Transverse colon (tissue), 4 donors: ENCODE measurements around the gene TAS1R3.

Source experiments
- CTCF ChIP-seq, 5 experiments: fragments of 200-600 bp in 3 of 5; fragments of 450-650 bp in 2 of 5; sonication (generic) in 3 of 5; IDR thresholded peaks; 1 replicate in 2 of 5; 2 replicates in 3 of 5; pipeline ENCODE4 v1.5.1; 2016 to 2017; ENCODE audit warnings: antibody characterized with exemption in 5 of 5, inconsistent platforms in 3 of 5, mild to moderate bottlenecking in 2 of 5, moderate library complexity in 1 of 5
- EP300 ChIP-seq: sonication (generic); formaldehyde crosslinking; IDR thresholded peaks from one replicate; pipeline ENCODE4 v1.6.1; 2017; ENCODE audit warnings: antibody characterized with exemption, low read depth
- POLR2AphosphoS5 ChIP-seq, 3 donors: sonication (generic); formaldehyde crosslinking; IDR thresholded peaks; one replicate each; pipeline ENCODE4 v1.6.1; 2016; ENCODE audit warnings: antibody characterized with exemption in 3 of 3

DNA sequence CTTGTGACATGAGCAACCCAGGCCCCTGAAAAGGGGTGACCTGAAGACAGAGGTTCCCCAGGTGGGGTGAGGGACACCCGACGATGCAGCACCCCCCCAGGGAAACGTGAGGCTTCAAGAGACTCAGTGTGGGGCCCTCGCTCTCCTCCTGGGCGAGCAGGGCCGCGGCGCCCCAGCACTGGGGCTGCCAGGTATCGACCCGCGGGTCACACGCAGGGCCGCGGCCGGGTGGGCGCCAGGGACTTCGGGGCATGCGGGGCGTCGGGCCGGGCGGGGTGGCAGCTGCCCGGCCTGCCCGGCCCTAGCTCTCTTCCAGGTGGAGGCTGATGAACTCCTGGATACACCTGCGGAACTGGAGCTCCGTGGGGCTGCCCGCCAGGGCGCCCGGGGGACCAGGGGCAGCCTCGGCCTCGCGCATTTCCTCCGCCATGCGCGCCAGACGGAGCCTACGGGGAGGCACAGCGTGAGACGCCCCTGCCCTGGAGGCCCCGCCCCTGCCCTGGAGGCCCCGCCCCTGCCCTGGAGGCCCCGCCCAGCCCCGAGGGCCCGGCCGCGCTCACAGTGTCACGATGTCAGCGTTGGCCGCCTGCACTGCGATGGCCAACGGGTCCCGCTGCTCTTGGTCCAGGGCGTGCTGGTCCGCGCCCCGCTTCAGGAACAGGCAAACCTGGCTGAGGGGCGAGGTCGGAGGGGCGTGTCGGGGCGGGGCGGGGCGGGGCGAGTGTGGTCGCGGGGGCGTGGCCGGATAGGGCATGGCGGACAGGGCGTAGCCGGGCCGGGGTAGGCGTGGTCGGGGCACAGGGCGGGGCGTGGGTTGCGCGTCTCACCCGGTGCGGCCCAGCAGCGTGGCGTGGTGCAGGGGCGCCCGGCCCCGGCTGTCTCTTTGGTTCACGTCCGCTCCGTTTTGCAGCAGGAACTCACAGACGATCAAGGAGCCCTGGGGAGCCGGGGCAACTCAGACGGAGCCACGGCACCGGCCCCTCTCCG is 37.5 kb upstream of the TAS1R3 start:
- TF ChIP-seq POLR2AphosphoS5 (IDR thresholded peaks at IDR 0.05) (no peak), CTCF (IDR thresholded peaks at IDR 0.05) (no peak), EP300 (no peak)
